Measurements from ENCODE around the gene PPP1R12A.

- TF ChIP-seq, protein P1, sequence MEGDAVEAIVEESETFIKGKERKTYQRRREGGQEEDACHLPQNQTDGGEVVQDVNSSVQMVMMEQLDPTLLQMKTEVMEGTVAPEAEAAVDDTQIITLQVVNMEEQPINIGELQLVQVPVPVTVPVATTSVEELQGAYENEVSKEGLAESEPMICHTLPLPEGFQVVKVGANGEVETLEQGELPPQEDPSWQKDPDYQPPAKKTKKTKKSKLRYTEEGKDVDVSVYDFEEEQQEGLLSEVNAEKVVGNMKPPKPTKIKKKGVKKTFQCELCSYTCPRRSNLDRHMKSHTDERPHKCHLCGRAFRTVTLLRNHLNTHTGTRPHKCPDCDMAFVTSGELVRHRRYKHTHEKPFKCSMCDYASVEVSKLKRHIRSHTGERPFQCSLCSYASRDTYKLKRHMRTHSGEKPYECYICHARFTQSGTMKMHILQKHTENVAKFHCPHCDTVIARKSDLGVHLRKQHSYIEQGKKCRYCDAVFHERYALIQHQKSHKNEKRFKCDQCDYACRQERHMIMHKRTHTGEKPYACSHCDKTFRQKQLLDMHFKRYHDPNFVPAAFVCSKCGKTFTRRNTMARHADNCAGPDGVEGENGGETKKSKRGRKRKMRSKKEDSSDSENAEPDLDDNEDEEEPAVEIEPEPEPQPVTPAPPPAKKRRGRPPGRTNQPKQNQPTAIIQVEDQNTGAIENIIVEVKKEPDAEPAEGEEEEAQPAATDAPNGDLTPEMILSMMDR (IDR thresholded peaks at IDR 0.05), result no peak
- no peak for TF ChIP-seq POLR2A (IDR thresholded peaks at IDR 0.05)
Measured at GRCh38 chr12:79887890-79888289, 47.0 kb downstream of the PPP1R12A start.

All from vagina (tissue), 2 donors.